ENCODE data around the gene SEC63. TPM values are rescaled to one million over a fixed set of nuclear protein-coding genes. Genes with fewer than 3 reads are reported as not detected.

SEC63 gene
- polyA plus RNA-seq, 1 of the 3 experiments (the other 2 are of a cell fraction): 13.2 TPM

- POLR2A ChIA-PET: no interaction called here
- Histone ChIP-seq H2AFZ (ENCODE audit: low read depth) (no peak overlapping the region), H3K9me2 (no peaks in the 10 kb centered on the region), H3K9ac (no peak overlapping the region), H3K4me2 (no peak overlapping the region), H3K9me3 (no peaks in the 10 kb centered on the region), H3K36me3 (replicated peaks in 1 of 2; ENCODE audit: control insufficient read depth in 1 of 2, insufficient read depth in 2 of 2, low read length in 1 of 2) (no peaks in the 10 kb centered on the region), H4K20me1 (ENCODE audit: insufficient read depth) (no peaks in the 10 kb centered on the region), H3K79me2 (ENCODE audit: insufficient read depth) (no peaks in the 10 kb centered on the region), H3K27ac (ENCODE audit: low read depth in 2 of 2, low read length in 1 of 2) (no peak overlapping the region), H3K4me1 (ENCODE audit: control insufficient read depth in 1 of 2, insufficient read depth in 2 of 2, low read depth in 1 of 2, low read length in 1 of 2) (peaks cover 0 to 10% of the 10 kb centered on the region in 2 experiments; a peak in 1 of 4 replicates), H3K27me3 (ENCODE audit: insufficient read depth) (no peaks in the 10 kb centered on the region), H3F3A (replicated peaks; ENCODE audit: insufficient read depth) (no peaks in the 10 kb centered on the region), H3K4me3 (ENCODE audit: low read depth in 2 of 2, low read length in 1 of 2) (no peak overlapping the region)
- TF ChIP-seq PBX3 (IDR thresholded peaks at IDR 0.05): no peak
- no peak for TF ChIP-seq GABPA (IDR thresholded peaks at IDR 0.05; ENCODE audit: low read depth)
- TF ChIP-seq ELF1 (IDR thresholded peaks at IDR 0.05): no peak
- TF ChIP-seq FOXM1 (IDR thresholded peaks at IDR 0.05; ENCODE audit: low read depth): no peak
- TF ChIP-seq IRF3 (IDR thresholded peaks at IDR 0.05; ENCODE audit: low read depth, low read length): no peak
- TF ChIP-seq JUND (IDR thresholded peaks at IDR 0.05): no peak
- no peak for TF ChIP-seq RXRA (IDR thresholded peaks at IDR 0.05; ENCODE audit: borderline replicate concordance, low read depth)
- TF ChIP-seq EZH2phosphoT487 (IDR thresholded peaks at IDR 0.05; ENCODE audit: borderline replicate concordance, low read depth): no peak
- no peak for TF ChIP-seq NFIC (IDR thresholded peaks at IDR 0.05; ENCODE audit: borderline replicate concordance)
- no peak for TF ChIP-seq USF1 (IDR thresholded peaks at IDR 0.05; ENCODE audit: borderline replicate concordance, low read depth)
- no peak for TF ChIP-seq RCOR1 (IDR thresholded peaks at IDR 0.05; ENCODE audit: low read length)
- TF ChIP-seq TCF12 (IDR thresholded peaks at IDR 0.05): no peak
- no peak for TF ChIP-seq MAX (IDR thresholded peaks at IDR 0.05; ENCODE audit: low read depth)
- no peak for TF ChIP-seq SIN3A (IDR thresholded peaks at IDR 0.05; ENCODE audit: borderline replicate concordance, low read depth, low read length)
- TF ChIP-seq FOSL2 (IDR thresholded peaks at IDR 0.05; ENCODE audit: borderline replicate concordance, low read depth): no peak
- TF ChIP-seq MXI1 (IDR thresholded peaks at IDR 0.05; ENCODE audit: low read depth, low read length): no peak
- TF ChIP-seq SMC3 (IDR thresholded peaks at IDR 0.05; ENCODE audit: low read depth, low read length): no peak
- DNase-seq: no peak
- 65% methylated on average over 4 of the region's 4 CpGs for WGBS (ENCODE audit: low lambda C conversion rate)
- CTCF ChIA-PET: interaction anchor here (10.3 kb wide), 1 partner anchor 65 kb away, joined by 111 read pairs; no protein-coding TSS in a partner anchor
Measured at GRCh38 chr6:107983811-107984210, 25.8 kb upstream of the SEC63 start.

GRCh38 chr6:107982486-107982885 lies 24.5 kb upstream of the SEC63 start:
- H3K4me3 ChIP-seq (ENCODE audit: low read depth in 2 of 2, low read length in 1 of 2): no peak overlapping the region
- ChIA-PET POLR2A (no interaction called here), CTCF (interaction anchor here (0.9 to 10.3 kb wide), 5 partner anchors 59 to 542 kb away, joined by 3 to 111 read pairs (median 15); no protein-coding TSS in a partner anchor)
- TF ChIP-seq FOSL2 (IDR thresholded peaks at IDR 0.05; ENCODE audit: borderline replicate concordance, low read depth) (no peak), TAF1 (IDR thresholded peaks at IDR 0.05; ENCODE audit: borderline replicate concordance, low read depth, low read length) (no peak), MEF2A (IDR thresholded peaks at IDR 0.05; ENCODE audit: borderline replicate concordance, low read depth) (no peak), IRF3 (IDR thresholded peaks at IDR 0.05; ENCODE audit: low read depth, low read length) (no peak), RFX5 (IDR thresholded peaks at IDR 0.05; ENCODE audit: low read length) (no peak)
- no peaks in the 10 kb centered on the region for H3F3A ChIP-seq (replicated peaks; ENCODE audit: insufficient read depth)
- H3K9ac ChIP-seq: no peak overlapping the region
- peaks cover 0 to 10% of the 10 kb centered on the region in 2 experiments; a peak in 1 of 4 replicates for H3K4me1 ChIP-seq (ENCODE audit: control insufficient read depth in 1 of 2, insufficient read depth in 2 of 2, low read depth in 1 of 2, low read length in 1 of 2)
- no peaks in the 10 kb centered on the region for H4K20me1 ChIP-seq (ENCODE audit: insufficient read depth)
- H3K4me2 ChIP-seq: no peak overlapping the region
- no peaks in the 10 kb centered on the region for H3K9me3 ChIP-seq
- H3K27me3 ChIP-seq (ENCODE audit: insufficient read depth): no peaks in the 10 kb centered on the region
- H3K27ac ChIP-seq (ENCODE audit: low read depth in 2 of 2, low read length in 1 of 2): no peak overlapping the region
- no peaks in the 10 kb centered on the region for H3K9me2 ChIP-seq
- H3K36me3 ChIP-seq (replicated peaks in 1 of 2; ENCODE audit: control insufficient read depth in 1 of 2, insufficient read depth in 2 of 2, low read length in 1 of 2): no peaks in the 10 kb centered on the region
- DNase-seq: no peak
- H3K79me2 ChIP-seq (ENCODE audit: insufficient read depth): no peaks in the 10 kb centered on the region
- 33% methylated on average over 1 of the region's 1 CpG for WGBS (ENCODE audit: low lambda C conversion rate)
- H2AFZ ChIP-seq (ENCODE audit: low read depth): no peak overlapping the region

Measured in SK-N-SH (cell line).